HG02610 (cell line): ENCODE results near the gene ARHGEF40.
"Not testable (repeated sequence)": the region's sequence is repeated elsewhere in the genome, so short reads cannot be mapped to it uniquely, and the experiment has no call there.

Source experiments
- ATAC-seq: cut with Tn5 transposase; IDR thresholded peaks from one replicate; pipeline ENCODE4 v1.9.1; 2021; ENCODE audit warnings: mild to moderate bottlenecking, moderate library complexity; ENCODE audit not compliant: unreplicated experiment

ARHGEF40 gene

DNA sequence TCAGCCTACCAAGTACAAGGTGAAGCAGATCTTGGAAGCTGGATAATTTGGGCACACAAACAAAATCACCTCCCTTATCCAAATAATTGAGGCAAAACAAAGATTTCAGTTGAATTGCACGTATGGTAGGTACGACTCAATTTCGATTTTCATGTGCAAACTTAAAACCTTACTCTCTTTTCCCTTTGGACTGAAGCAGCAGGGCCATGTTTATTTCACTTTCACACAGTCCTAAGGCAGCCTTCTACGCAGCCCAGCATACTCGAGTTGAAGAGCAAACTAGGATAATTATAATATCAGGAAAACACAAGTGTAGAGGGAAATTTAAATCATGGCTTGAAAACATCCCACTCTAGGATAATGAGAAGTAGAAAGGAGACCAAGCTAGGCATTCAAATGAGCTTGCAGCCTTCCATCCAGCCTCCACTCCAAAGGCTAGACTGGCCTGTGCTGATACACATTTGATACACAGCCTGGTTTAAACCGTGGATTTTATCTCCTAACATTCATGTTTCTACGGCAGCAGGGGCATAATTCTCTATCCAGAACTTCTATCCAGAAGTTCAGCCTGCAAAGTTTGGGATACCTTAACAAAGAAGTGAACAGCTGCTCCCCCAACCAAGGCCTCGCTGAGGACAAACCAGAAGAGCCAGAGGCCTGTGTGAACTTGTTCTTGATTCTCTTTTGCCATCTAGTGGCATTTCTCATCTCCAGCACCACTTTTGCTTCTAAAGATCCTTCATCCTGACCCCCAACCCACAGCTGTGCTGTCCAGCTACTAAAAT is 30.3 kb upstream of the ARHGEF40 start:
- no peak for ATAC-seq

DNA sequence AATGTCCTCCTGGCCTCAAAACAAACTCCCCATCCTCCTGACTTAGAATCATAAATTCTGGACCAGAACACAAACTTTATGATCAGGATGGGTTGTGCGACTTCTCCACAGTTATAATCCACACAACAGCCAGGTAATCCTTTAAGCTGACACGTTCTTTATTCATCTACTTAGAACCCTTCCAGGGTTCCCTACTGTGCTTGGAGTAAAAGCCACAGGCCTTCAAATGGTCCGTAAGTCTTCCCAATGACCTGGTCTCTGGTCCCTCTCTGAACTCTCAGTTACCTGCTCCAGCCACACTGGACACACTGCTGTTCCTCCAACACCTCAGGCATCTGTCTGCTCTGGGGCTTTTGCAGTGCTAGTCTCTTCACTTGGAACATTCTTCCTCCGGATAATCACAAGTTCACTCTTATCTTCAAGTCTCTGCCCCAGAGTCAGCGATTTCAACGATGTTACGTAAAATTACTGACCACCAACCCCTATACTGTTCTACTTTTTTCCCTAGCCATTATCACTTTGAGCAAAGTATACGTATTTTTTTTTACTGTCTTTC is 29.7 kb upstream of the ARHGEF40 start:
- no peak for ATAC-seq

- not testable (repeated sequence) for ATAC-seq
Observed at GRCh38 chr14:21040941-21041340, 29.2 kb upstream of the ARHGEF40 start.

- no peak for ATAC-seq
Observed at GRCh38 chr14:21041676-21042433, 28.2 kb upstream of the ARHGEF40 start, which contains the start of gene RNASE7. RNASE7 (plus strand) TSS chr14:21042362; CDS start chr14:21042993, 631 bp downstream.

DNA sequence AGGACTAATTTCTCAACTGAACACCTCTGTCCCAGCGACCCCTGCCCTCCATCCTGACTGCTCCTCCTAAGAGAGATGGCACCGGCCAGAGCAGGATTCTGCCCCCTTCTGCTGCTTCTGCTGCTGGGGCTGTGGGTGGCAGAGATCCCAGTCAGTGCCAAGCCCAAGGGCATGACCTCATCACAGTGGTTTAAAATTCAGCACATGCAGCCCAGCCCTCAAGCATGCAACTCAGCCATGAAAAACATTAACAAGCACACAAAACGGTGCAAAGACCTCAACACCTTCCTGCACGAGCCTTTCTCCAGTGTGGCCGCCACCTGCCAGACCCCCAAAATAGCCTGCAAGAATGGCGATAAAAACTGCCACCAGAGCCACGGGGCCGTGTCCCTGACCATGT is 27.2 kb upstream of the ARHGEF40 start:
- no peak for ATAC-seq

GRCh38 chr14:21043387-21043973 is 26.6 kb upstream of the ARHGEF40 start:
- ATAC-seq: no peak

DNA sequence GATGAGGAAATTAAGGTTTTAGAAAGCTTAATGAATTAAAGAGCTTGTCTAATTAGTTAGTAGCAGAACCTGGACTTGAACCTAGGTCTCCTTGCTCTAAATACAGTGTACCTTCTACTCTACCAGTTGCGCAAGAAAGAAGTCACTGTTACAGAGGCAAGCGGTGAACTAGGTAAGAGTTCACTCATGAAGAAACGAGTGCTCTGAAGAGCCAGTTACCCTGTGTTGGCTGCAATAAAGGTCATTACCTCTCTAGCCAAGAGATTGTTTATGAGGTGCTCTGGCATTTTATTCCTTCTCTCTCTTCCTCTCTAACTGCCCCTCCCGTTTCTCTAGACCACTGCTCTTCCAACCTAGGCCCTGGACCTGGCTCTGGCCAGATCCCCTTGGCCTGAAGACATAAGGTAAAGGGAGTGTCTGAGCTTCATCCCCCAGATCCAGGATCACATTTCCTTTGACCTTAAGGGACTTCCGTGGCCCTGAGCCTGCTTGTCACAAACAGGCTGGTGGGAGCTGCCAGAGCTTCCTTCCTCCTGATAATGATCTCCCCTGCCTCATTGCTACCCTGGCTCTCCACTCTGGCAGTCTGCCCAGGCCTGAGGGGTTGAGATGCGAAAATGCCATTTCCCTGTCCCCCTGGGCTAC is 26.0 kb upstream of the ARHGEF40 start:
- ATAC-seq: no peak

- no peak for ATAC-seq
Observed at GRCh38 chr14:21047378-21047781, 22.7 kb upstream of the ARHGEF40 start.

GRCh38 chr14:21048638-21049037 is 21.5 kb upstream of the ARHGEF40 start:
- no peak for ATAC-seq

- ATAC-seq: no peak
Observed at GRCh38 chr14:21049271-21049673, 20.8 kb upstream of the ARHGEF40 start.

DNA sequence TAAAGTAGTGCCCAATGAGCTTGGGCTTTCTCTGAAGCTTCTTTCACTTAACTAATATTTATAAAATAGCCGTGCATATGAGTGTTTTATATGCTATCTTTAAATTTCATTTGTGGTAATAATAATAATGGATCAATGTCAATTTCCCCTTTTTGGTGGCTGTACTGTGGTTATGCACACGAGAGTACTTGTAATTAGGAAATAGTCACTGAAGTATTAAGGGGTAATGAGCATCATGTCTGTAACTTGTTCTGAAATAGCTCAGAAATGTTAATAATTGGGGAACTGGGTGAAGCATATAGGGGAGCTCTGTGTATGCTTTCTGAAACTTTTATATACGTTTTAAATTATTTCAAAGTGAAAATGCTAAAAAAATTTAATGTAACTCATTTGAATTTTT is 19.5 kb upstream of the ARHGEF40 start:
- no peak for ATAC-seq

DNA sequence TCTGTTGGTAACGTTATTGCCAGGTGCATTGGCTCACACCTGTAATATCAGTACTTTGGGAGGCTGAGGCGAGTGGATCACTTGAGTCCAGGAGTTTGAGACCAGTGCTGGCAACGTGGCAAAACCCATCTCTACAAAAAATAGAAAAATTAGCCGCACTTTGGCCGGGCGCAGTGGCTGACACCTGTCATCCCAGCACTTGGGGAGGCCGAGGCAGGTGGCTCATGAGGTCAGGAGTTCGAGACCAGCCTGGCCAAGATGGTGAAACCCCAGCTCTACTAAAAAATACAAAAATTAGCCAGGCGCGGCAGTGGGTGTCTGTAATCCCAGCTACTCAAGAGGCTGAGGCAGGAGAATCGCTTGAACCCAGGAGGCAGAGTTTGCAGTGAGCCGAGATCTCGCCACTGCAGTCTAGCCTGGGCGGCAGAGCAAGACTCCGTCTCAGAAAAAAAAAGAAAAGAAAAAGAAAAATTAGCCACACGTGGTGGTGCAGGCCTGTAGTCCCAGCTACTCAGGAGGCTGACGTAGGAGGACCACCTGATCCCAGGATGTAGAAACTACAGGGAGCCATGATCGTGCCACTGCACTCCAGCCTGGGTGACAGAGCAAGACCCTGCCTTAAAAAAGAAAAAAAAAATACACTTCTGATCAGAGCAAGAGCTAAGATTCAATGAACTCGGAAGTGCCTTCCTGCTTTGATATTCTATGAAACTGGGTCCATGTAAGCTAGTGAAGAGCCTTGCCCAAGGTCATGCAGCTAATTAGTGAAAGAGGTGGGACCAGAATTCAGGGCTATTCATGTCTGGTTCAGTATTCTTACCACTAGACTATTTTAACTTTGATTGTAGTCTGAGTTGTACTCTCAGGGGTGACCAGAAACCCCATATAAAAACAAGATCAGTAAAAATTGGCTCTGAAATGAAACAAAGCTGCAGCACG is 16.7 kb upstream of the ARHGEF40 start:
- ATAC-seq: no peak

DNA sequence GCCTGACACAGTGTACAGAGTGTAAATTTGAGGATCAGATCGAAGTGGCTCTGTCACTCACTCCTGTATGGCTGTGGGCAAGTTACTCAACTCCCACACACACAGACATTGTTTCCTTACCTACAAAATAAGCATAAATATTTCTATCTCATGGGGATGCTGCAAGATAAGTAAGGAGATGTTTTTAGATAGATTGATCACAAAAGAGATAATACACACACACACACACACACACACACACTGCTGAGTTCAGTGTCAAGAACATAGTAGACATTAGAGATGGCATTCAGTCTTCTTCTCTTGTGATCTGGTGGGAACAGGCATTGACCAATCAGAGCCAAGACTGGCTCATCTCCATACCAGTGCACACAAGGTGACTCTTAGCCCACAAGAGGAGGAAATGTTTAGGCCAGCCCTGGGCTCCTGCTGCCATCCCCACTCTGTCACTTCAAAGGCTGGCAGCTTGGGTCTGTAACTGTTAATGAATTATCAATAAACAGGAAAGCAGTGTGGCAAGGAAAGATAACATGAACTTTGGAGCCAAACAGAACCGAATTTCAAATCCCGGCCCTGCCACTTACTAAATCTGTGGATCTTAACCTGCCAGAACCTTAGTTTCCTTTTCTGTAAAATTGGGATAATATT is 15.9 kb upstream of the ARHGEF40 start:
- ATAC-seq: no peak

DNA sequence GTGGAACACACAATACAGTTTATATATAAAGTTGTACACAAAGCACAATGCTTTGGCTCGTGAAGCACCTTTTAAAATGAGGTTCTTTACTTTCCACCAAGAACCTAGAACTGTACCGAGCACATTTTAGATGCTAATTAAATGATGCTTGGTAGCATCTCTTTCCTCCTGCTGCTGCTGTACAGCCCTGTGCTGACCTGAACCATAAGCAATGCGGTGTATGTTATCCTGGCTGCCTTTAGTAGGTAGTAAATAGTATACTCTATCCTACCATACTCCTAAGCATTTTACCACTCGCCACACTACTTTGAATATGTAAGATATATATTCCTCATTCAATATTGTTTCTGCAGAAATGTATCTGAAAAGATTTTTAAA is 15.3 kb upstream of the ARHGEF40 start:
- ATAC-seq: no peak

DNA sequence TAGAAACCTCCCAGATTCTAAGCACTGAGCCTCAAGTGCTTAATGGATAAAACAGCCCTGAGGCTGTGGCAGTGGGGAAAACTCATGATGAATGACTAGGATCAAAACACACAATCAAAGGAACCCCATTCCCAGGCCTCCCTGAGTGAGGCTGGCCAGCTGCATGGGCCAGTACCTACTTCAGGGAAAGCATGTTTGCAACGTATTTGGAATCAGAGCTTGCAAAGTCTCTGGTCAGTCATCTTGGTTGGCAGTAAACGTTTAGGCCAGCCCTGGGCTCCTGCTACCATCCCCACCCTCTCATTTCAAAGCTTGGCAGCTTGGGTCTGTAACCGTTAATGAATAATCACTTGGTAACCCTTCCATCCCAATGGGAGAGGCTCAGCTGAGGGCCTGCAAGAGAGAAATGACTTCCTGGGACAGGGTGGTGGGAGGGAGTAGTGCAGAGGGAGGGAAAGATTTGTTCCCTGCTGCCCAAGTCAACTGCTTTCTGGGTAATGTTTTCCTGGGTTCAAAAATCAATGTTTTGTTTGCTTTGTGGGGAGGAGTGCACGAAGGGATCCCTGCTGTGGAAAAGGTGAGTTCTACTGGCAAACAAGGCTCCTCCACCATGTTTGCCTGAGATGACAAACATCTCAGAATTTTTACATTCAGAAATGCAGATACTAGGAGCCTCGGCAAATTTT is 14.5 kb upstream of the ARHGEF40 start:
- ATAC-seq: no peak

- ATAC-seq: no peak
Observed at GRCh38 chr14:21056520-21057163, 13.5 kb upstream of the ARHGEF40 start.

GRCh38 chr14:21057803-21058675 is 12.1 kb upstream of the ARHGEF40 start, which contains the start of gene RNASE8:
RNASE8 (plus strand) TSS chr14:21057822; CDS start chr14:21057893, 71 bp downstream.
- no peak for ATAC-seq
